ENCODE data around the gene PRKCA.
"Not testable (repeated sequence)": the region's sequence is repeated elsewhere in the genome, so short reads cannot be mapped to it uniquely, and the experiment has no call there.

PRKCA gene

DNA sequence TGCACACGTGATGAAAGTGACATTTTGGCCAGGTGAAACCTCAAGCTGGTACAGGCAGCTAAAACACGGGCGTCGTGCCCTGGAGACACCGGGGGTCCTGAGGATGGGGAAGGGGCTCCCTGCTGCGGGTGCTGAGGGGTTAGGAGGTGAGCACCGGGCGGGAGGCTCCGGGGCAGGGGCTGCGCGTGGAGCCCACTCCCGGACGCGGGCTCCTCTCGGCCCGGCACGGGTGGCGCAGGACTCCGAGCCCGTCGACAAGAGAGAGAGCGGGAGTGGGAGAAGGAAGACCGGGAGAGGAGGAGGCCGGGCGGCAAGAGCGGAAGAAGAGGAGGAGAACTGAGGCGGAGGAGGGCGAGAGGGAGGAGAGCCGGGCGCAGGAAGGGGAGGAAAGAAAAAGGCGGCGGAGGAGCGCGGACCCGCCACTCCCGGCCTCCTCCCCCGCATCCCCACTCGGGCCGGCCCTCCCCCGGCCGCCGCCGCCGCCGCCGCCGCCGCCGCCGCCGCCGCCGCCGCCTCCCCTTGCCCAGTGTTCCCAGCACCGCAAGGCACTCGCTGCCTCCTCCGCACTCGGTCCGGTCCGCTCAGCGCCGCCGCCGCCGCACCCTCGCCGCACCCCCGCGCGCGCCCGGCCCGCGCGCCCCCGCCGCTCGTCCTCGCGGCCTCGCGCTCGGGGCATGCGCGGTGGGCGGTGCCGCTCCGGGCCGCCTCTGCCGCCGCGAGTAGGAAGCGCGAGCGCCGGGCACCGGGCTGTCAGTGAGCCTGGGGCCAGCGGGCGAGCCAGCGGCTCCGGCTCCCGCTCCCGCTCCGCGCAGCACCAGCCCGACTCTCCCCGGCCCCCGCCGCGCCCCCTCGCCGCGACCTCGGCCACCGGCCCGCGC lies at the start of gene PRKCA:
PRKCA (plus strand) TSS at position 750 of the 878 bp plus-strand sequence.
- peak; percentile 76 for DNase-seq

DNA sequence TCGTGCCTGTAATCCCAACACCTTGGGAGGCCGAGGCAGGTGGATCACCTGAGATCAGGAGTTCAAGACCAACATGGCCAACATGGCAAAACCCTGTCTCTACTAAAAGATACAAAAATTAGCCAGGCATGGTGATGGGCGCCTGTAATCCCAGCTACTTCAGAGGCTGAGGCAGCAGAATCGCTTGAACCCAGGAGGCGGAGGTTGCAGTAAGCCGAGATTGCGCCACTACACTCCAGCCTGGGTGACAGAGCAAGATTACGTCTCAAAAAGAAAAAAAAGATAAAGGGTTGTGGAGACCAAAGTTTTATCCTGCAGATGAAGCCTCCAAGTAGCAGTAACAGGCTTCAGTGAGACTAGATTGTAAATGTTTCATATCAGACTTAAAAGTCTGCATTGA lies 49.0 kb upstream of the PRKCA start:
- not testable (repeated sequence) for DNase-seq

DNA sequence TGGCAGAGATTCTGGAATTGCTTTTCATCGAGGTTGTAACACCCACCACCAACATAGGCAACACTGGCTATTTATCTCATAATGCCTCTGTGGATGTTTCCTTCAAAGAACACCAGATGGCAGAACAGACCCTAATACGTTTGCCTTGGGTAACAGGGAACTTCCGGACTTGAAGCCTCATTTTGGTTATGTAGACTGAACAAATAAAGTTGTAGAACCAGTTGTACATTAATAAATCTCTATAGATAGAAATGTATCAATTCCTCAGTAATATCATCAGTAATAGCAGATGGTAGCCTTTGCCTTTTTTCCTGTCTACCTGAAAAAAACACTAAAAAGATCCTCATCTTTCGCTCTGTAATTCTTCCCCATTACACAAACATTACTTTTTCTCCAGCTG lies 47.3 kb upstream of the PRKCA start:
- peak; percentile 11 for DNase-seq

DNA sequence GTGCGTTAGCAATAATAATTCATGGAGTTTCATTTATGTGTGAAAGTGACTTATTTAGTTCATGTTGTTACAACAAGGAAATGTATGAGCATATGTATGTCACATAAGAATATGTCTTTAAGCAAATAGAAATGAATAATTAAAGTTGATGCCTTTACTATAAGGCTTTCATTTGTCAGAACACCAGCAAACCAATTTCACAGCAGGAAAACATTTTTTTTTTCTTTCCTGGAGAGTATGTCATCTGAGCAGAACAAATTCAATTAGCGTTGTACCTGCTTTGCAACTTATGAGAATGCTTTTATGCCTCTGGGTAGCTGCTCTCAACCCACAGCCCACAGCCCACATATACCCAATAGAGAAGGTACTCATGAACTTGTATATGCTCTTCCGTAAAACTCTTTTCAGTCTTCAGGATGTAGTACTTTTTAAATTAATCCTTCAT lies 46.9 kb upstream of the PRKCA start:
- peak; percentile 14 for DNase-seq

DNA sequence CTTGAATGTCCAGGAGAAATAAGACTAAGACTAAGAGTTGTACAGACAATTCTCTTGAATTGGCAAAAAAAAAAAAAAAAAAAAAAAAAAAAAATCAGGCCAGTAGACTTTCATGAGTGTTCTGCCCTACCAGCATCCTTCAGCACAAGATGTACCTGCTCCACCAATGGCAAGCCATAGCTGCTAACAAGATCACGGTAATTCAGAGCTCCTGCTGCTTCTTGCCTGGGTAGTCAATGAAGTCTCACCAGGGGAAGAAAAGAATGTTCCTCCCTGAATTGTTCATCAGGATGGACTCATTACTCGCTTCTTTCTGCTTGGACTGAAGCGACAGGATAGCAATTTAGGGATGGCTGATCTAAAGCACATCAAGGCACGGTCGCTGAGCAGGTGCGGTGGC lies 42.1 kb upstream of the PRKCA start:
- DNase-seq = no peak

DNA sequence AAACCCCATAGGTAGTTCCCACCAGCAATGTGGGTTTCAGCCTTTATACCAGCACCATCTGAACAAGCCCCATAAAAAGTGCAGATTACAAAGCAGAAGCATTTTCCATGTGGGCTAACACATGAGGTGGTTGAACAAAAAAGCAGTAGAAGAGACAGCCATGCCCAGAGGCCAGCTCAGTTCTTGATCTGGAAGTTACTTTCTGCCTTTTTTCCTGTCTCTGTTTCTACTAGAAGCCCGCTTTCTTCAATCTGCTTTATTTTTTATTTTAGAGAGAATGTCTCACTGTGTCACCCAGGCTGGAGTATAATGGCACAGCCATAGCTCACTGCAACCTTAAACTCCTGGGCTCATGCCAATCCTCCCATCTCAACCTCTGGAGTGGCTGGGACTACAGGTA lies 41.7 kb upstream of the PRKCA start:
- DNase-seq = no peak

DNA sequence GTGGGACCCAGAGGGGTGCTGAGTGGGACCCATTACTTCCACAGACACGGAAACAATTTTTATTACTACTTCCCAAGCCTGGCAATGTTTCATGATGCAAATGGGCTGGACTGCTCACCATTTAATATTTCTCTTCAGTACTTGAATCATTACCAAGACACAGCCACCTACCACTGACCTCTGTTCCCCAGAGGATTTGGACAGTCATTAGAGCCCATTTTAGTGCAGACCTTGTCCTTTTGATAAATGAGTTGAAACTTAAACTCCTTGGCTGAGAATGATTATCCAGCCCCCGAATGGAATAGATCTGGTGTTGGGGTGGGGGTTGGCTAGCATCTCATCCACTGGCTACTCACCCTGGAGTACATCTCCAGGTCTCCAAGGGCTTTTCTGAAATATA lies 39.6 kb upstream of the PRKCA start:
- no peak for DNase-seq

DNA sequence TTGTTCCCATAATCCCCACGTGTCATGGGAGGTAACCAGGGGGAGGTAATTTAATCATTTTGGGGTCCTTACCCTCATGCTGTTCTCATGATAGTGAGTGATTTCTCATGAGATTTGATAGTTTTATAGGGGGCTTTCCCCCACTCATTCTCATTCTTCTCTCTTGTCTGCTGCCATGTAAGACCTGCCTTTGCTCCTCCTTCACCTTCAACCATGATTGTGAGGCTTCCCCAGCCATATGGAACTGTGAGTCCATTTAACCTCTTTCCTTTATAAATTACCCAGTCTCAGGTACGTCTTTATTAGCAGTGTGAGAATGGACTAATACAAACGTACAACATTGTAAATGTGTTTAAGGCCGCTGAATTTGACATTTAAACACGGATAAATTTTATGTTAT lies 37.7 kb upstream of the PRKCA start:
- DNase-seq = no peak

DNA sequence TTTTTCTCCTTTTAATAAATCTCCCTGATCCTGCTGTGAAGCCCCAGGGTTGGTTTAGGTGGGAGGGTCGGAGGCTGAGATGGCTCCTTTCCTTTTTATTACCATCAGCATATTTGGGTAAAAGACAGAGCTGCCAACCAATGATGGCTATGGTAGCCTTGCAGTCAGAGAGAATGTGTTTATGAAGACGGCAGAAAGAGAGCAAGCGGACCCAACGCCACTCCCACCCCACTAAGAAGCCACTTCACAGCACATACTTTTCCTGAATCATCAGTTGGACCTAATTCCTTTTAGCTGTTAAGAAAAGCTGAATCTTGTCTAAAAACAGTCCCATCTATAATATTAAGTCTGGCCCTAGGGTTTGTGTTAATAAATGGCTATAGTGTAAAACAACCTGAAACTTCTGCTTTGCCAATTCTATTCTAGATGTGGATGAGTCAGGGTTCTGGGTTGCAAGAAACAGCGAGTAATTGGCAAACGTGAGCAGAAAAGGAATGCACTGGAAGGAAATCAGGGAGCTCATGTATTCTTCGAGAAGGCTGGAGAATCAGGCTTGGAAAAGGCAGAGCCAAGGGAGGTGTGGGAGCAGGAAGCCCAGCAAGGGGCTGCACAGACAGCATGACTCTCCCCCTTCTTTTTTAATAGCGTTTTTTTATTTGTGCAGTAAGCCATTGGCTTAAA lies 34.0 kb upstream of the PRKCA start:
- DNase-seq = no peak

DNA sequence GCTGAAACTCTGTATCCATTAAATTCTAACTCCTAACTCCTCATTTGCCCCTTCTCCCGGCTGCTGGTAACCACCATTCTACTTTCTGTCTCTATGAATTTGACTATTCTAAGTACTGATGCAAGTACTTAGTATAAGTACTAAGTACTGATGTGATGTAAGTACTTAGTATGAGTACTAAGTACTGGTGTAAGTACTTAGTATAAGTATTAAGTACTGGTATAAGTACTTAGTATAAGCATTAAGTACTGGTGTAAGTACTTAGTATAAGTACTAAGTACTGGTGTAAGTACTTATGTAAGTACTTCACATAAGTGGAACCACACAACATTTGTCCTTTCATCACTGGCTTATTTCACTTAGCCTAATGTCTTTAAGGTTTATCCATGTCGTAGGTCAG lies 32.3 kb upstream of the PRKCA start:
- no peak for DNase-seq

DNA sequence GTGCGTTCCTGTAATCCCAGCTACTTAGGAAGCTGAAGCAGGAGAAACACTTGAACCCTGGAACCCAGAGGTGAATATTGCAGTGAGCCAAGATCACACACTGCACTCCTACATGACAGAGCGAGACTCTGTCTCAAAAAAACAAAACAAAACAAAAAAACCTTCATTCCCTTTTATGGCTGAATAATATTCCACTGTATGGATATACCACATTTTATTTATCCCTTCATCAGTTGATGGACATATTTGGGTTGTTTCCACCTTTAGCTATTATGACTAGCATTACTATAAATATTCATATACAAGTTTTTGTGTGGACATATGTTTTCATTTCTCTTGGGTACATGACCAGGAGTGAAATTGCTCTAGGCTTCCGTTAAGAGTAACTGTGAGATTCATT lies 30.9 kb upstream of the PRKCA start:
- DNase-seq = no peak

DNA sequence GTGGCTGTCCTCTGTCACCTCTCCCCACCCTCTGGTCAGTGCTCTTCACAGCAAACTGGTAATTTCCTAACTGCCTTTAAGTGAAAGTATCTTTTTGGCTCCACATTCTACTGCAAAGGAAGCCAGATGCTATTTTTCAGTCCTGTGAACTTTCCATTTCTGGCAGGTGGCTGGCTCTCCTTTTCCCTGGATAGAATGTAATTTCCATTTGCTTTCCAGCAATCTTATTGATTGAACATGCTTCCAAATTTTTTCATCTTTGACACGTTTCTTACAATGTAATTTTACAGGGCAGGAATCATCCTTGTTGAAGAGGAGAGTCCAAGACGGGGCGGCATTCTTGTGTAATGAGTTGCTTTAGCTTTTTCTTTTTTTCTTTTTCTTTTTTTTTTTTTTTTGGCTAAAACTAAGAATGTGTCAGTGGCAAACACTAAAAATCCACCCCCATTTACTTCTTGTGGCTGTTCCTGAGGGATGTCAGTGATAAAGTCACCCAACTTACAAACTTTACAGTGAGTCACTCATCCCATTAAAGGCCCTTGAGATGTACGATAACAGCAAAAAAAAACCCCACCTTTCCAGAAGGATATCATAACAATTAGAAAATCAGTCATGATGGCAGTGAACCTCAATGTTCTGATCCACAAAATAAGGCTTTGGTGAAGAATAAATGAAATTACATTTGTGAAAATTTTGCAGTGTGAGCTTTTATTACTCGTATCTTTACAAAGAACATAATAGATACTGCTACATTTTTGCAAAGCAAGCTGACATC lies 29.4 kb upstream of the PRKCA start:
- no peak for DNase-seq

DNA sequence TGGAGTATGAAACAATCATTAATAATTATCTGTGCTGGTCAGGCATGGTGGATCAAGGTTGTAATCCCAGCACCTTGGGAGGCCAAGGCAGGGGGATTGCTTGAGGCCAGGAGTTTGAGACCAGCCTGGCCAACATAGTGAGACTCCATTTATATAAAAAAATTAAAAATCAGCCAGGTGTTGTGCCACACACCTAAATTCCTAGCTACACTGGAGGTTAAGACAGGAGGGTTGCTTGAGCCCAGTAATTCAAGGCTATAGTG lies 28.9 kb upstream of the PRKCA start:
- DNase-seq = no peak

DNA sequence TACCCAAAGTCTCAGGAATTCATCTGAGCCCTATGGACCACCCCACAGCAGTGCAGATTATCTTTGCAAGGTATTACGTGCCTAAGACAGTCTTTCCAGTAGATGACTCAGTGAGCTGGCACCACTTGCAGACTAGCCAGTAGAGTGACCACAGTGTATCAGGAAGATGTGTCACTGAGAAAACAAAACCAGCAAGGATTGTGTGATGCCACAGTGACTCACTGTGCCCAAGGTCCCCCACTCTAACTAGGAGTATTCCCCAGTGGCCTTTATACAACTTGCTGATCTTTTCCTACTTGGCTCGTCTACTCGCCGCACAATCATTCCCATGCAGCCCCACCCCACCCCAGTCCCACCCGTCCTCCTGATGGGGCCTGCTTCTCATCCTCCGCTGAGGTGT lies 26.8 kb upstream of the PRKCA start:
- no peak for DNase-seq

DNA sequence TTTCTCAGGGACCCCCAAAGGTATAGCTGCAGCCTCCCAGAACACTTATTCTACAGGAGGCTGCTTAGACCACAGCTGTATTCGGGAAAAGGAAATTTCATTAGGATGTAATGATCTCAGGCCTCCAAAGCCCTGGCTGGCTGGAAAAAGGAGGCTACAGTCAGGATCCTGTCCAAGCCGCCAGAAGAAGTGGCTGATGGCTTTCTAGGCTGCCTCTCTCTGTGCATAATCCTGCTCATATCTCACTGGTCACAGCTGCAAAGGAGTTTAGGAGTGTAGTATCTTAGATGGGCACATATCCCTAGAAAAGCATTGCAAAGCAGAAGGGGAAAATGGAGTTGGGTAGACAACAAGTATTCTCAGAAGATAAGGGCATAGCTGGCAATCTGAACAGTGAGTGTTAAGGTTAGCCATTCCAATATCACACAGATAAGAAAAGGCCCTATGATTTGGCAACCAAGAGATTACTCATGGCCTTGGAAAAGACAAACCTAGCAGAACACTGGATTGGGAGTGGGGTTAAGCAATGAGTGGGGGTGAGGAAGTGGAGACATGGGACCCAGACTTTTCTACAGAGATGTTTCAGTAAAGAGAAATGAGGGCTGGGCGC lies 26.0 kb upstream of the PRKCA start:
- DNase-seq = no peak

DNA sequence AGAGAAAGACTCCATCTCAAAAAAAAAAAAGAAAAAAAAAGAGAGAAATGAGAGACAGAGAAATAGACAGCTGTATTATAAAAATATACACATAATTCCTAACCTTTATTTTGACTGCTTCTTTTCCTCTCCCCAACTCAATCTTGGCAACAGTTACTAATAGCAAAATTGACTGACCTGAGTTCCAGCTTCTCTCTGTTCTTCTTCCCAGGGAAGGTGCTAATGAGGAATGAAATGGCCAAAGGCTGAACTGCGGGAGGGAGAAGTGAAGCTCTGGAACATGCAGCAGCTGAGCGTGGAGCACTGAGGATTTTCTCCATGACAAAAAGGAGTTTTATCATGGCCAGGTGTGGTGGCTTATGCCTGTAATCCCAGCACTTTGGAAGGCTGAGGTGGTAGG lies 25.2 kb upstream of the PRKCA start:
- no peak for DNase-seq

DNA sequence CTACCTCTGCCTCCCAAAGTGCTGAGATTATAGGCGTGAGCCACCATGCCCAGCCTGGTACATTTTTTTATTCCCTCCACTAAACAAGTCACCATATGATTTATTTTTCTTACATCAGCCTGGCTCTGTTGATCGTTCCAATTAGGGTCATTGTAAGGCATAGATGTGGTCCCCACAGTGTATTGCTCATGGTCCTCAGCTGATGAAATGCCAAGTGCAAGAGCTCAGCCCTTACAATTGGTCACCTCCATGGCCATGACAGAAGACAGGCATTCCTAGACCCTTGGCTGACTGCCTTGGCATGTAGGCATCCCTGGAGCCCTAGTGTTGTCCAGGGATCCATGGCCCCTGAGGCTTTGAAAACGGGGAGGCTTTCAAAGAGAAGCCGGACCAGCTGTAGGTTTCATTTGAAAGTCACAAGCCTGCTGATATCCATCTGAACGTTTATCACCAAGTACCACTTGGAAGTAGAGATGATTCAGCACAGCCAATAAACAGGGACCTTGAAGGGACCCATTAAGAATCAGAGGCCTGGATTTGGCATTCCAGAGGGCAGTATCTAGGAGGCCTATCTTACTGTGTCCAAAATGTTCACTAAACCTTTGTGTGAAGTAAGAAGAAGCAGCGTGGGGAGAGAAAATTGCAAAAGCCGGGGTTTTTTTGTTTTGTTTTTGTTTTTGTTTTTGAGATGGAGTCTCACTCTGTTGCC lies 20.6 kb upstream of the PRKCA start:
- DNase-seq = no peak

DNA sequence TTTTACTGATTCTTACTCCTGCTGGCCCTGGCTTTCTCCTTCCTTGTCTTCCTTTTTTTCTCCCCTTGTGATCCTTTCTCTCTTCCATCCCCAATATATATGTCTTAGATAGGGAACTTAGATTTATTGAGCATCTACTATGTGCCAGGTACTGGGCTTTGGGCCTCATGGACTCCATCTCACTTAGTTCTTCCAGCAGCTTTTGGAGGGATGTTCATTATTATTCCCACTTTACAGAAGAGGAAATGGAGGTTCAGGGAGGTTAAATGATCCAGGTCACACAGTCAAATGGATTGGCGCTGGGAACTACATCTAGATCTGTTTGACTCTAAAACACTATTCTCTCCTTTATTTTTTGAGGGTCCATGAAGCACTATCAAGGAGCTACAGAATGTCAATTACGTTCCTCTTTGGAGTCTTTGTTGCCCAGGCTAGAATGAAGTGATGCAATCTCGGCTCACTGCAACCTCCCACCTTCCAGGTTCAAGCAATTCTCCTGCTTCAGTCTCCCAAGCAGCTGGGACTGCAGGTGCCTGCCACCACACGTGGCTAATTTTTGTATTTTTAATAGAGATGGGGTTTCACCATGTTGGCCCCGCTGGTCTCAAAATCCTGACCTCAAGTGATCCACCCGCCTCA lies 19.0 kb upstream of the PRKCA start:
- DNase-seq = no peak

DNA sequence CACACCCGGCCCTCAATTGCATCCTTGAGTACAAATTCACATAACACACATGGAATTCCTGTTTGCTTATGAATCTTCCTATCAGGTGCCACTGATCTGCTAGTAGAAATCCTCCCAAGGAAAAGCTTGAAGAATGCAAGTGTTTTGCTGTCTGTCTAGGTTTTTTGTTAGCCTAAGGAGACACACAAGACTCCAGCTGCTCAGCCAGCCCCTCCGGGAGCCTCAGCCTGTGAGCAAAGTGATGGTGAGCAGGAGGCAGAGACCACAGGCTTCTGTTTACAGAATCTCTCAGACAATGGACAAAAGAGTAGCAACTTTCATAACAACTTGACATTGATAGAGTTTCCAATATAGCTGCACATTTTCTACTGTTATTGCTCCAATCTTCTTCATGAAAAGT lies 18.4 kb upstream of the PRKCA start:
- no peak for DNase-seq

DNA sequence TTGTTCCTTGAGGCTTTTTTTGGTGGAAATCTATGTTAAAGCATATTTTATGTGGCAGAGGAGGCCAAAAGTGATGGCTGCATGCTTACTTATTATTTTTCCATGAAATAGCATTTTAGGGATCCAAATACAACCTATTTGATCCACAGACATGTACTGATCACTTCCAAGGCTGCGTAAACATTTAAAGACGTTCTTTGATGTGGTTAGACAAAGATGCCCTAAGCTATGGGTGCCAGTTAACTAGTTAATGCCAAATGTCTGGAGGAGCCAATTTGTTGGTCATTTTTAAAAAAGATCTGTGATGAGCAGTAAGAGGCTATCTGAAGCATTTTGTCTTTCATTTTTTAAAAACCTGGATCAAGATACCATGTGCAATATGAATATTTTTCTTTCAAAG lies 17.3 kb upstream of the PRKCA start:
- DNase-seq = no peak

DNA sequence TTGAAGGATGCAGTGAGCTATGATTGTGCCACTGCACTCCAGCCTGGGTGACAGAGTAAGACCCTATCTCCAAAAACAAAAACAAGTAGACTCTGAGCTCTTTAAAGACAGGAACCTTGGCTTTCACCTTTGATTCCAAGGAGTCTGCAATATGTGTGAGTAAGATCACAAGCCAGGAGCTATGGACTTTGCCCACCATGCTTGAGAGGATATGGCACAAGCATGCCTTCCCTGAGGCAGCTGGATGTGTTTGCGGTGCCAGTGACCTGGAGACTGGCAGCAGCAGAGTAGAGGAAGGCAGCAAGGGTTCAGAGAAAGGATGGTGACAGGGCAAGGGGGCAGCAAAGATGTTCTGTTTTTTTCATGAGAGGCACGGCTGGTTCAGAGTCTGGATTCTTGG lies 14.5 kb upstream of the PRKCA start:
- DNase-seq = no peak

DNA sequence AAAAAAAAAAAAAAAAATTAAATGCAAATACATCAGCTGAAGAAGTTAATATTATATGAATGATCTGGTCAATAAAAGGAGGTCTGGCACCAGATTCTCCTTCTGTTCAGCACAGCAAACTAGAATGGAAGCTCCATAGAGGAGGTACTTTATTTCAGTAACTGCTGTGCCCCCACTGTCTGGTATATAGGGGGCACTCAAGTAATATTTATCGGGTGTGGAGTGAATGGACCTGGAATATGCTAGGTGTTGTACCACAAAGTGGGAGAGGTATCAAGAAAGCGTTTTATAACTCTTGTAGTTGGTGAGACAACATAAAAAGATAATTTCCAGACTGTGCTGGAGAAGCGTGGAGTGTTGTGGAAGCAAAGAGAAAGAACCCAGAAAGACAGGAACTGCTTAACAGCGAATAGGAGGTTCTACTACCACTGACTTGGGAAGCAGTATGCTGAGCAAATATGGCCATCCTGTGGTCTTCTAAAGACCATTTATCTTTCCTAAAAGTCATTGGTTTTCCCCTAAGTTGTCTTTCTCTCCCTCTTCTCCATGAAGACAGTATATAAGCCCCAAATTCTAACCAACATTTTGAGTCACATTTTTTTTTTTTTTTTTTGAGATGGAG lies 12.2 kb upstream of the PRKCA start:
- DNase-seq = no peak

Measured in activated naive CD4-positive, alpha-beta T cell treated with anti-CD3 and anti-CD28 coated beads, Interleukin-2, amount 50 U/mL, for 16 hours (primary cell).